ENCODE measurements around the gene TAP2.
"Not testable (repeated sequence)": the region's sequence is repeated elsewhere in the genome, so short reads cannot be mapped to it uniquely, and the experiment has no call there.

TAP2 gene

GRCh38 chr6:32832535-32832934 is 6.0 kb downstream of the TAP2 start:
- DNase-seq: no peak

DNA sequence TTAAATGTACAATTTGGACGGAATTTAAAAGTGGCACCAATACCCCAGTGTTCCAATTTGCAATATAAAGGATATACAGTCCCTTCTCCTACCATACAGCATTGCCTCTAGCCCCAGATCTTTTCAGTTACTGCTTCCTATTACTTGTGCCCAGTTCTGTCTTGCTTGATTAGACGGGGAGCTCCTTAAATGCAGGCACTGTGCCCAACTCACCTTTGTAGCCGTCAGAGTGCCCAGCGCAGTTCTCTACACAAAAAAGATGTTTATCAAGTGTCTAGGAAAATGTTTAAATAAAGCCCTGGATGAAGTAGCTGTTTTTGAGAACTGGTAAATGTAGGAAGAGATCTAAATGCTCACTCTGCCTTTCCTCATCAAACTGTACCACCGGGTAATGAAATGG is 7.6 kb downstream of the TAP2 start:
- DNase-seq: no peak

DNA sequence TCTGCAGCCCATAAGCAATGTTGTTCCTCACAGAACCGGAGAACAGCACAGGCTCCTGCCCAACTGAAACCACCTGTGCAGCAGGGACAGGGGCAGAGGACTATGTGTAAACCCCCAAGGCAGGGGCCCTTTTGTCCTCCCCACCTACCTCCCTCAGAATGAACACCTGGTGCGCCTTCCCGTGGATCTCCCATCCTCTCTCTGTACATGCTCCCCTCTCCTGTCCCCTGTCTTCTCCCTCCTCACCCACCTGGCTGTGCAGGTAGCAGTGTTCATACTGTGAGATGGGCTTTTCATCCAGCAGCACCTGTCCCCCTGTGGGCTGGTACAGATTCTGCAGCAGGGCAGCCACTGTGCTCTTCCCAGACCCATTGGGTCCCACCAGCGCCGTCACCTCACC is 8.5 kb downstream of the TAP2 start:
- no peak for DNase-seq

DNA sequence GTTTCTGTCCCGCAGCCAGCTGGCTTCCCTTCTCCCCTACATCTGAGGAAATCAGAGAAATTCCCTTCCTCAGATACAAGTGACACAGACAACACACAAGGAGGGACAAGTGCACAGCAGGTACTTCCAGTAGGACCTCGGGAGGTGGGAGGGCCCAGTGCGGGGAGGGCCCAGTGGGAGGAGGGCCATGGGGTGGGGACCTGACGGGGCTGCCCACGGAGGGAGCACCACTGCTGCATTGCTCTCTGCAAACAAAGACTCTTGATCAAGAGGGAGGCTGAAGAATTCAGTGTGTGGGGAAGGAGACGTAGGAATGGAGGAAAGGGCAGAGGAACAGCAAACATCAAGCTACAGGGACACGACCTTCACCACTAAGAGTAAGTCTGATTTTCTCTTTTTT is 9.0 kb downstream of the TAP2 start:
- DNase-seq: no peak

DNA sequence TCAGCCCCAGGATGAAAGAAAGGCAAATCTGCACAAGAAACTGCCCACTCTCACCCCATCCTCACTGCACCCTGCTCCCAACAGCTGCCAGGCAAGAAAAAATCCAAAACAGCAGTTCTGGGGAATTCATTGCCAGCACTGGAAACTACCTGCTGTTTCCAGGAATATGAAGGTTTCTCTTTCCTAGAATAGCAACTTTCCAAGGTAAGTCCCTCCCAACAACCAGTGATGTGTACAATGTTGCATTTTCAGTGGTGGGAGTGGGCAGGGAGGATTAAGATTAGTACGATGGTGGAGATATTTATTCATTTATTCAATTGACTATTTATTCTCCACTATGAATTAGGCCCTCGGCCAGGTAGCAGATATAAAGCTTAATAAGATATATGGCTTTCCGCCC is 11.5 kb downstream of the TAP2 start:
- DNase-seq: no peak

GRCh38 chr6:32825966-32826365 is 12.6 kb downstream of the TAP2 start:
- no peak for DNase-seq

DNA sequence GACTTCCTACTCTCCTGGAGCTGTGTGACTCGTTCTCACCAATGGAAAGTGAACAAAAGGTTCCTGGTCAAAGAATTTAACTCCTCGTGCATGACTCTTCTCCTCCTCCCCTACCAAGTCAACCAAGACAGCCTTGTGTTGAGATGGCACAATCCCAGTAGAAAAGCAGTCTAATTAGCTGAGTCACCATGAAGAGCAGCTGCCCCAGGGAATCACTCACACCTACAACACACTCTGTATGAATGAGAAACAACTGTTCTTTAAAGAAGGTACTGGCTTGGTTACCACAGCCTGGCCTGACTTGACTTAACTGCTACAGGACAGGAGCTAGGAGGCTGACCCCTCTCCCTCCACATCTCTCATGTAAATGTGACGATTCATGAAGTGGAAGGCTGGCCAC is 18.8 kb downstream of the TAP2 start:
- DNase-seq: no peak

DNA sequence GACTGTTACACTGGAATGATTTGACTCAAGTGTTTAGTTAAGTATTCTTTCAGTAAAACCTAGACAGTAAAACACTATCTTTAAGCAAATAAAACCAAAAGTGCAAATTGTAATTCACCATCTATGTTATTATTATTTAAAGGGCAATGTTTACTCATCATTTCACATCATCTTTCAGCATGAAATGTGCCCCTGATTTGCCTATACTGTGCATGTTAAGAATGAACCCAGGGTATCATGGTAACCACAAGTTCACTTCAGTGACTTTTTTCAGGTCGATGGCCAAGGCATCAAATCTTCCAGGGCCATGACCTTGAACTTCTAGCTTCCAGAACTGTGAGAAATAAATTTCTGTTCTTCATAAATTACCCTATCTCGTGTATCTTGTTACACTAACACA is 19.7 kb downstream of the TAP2 start:
- DNase-seq: no peak

- no peak for DNase-seq
These were observed 21.8 kb downstream of the TAP2 start, which contains the start of gene HLA-DOB for GRCh38 chr6:32816746-32817204. TSS of gene HLA-DOB (minus strand) at chr6:32817002. CDS start at chr6:32816951, 51 bp downstream.

DNA sequence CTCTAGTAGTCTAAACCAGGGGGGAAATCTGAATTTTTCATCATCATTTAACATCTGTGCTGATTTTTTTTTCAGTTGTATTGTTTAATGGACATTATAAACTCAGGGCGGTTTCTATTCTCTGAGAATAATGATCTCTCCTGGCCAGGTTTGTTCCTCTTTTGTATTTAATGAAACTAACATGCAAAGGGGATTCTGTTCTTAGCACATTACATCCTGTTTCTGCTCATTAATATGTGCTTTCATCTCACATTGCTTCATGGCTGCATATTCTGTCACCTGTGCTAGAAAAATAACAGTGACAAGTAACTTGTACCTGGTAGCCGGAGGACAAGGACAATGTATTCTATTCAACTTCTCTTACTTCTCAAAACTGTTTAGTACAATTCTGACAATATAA is 22.5 kb downstream of the TAP2 start:
- DNase-seq: no peak

DNA sequence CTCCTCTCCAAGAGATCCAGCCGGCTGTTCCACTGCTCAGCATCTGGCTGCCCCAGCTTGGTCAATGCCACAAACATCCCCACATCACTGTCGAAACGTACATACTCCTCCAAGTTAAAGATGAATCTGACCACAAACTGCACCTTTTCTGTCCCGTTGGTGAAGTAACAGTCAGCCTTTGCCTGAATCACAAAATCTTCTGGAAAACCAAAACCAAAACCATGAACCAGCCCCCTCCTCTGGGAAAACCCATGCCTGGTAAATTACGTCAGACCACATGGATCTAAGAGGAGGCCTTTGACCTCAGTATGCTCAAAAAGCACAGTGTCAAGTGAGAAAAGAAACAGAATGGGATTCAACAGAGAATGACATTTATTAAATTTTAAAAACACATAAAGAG is 23.4 kb downstream of the TAP2 start:
- DNase-seq: no peak

GRCh38 chr6:32814145-32814544 is 24.4 kb downstream of the TAP2 start:
- no peak for DNase-seq

DNA sequence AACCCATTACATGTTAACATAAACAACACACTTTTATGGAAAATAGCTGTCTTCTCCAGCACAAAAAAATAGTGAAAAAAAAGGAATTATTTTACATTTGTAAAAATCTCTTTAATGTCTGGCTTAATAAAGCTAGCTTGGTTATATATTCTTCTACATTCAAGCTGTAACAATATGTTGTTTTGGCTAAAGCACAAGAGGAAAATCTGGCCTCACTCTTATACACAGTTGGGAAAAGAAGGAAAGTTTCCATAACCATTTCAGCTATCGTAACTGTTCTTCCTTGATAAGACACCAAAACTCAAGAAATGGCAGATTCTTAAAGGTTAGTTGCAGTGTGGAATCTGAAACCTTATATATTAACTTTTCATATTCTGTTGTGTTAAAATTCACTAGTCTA is 29.4 kb downstream of the TAP2 start:
- no peak for DNase-seq

- no peak for DNase-seq
These were observed 31.4 kb downstream of the TAP2 start for GRCh38 chr6:32807020-32807580.

DNA sequence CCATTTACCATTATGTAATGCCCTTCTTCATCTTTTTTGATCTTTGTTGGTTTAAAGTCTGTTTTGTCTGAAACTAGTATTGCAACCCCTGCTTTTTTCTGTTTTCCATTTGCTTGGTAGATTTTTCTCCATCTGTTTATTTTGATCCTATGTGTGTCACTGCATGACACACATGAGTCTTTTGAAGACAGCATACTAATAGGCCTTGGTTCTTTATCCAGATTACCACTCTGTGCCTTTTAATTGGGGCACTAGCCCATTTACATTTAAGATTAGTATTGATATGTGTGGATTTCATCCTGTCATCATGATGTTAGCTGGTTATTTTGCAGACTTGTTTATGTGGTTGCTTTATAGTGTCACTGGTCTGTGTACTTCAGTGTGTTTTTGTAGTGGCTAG is 33.1 kb downstream of the TAP2 start:
- not testable (repeated sequence) for DNase-seq

DNA sequence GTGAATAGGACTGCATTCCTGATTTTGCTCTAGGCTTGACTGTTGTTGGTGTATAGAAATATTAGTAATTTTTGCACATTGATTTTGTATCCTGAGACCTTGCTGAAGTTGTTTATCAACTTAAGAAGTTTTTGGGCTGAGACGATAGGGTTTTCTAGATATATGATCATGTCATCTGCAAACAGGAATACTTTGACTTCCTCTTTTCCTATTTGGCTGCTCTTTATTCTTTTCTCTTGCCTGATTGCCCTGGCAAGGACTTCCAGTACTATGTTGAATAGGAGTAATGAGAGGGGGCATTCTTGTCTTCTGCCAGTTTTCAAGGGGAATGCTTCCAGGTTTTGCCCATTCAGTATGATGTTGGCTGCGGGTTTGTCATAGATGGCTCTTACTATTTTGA is 35.1 kb downstream of the TAP2 start:
- no peak for DNase-seq

GRCh38 chr6:32799740-32800139 is 38.8 kb downstream of the TAP2 start:
- no peak for DNase-seq

DNA sequence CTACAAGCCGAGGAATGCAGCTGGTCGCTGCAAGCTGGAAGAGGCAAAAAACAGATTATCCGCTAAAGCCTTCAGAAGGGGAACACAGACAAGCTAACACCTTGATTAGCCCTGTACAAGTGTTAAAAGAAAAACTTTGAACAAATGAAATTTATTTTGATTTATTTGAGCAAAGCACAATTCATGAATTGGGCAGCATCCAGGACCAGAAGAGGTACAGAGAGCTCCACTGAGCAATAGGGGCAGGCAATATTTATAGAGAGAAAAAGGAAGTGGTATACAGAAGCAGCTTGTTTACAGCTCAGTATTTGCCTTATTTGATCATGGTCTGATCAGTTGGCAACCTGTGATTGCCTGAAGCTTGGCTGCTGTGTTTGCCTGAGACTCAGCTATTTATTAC is 39.4 kb downstream of the TAP2 start:
- no peak for DNase-seq

GRCh38 chr6:32796848-32797776 is 41.4 kb downstream of the TAP2 start:
- DNase-seq: peak; percentile 93

DNA sequence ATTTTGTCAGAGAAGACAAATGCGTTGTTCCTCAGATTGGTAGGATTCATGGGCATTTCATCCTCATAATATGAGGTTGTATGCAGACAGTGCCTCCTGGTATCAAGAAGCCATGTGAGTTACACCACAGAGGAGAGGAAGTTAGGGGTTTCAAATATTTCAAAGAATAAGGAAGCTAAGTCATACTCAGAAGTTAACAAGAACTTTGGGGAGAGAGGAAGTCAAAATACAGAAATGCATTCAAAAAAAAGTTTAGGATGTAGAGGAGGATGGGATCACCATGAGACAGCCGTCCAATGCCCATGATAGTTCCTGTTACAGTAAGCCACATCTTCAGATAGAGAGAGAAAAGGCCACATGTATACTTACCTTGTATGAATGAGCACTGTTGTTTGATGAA is 44.0 kb downstream of the TAP2 start:
- no peak for DNase-seq

DNA sequence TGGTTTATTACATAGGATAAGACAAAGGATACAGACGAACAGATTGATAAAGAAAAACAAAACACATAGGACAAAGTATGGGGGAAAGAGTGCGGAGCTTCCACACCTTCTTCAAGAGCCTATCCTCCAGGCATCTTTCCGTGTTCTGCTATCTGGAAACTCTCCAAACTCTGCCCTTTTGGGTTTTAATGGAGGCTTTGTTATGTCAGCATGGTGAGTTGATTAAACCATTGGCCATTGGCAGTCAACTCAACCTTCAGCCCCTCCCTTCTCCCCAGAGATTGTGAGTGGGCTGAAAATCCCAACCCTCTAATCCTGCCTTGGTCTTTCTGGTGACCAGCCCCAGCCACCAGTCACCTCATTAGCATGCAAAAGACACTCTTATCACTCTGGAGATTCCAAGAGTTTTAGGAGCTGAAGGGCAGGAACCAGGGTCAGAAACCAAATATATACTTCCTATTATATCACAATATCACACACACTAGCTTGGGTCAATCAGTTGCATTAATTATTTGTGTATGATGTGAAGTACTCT is 45.6 kb downstream of the TAP2 start:
- no peak for DNase-seq

- no peak for DNase-seq
These were observed 48.2 kb downstream of the TAP2 start for GRCh38 chr6:32790306-32790705.
